K562 (cell line): ENCODE data around the gene USP37. TPM values are rescaled to one million over a fixed set of nuclear protein-coding genes. Genes with fewer than 3 reads are reported as not detected.
A peak's percentile ranks its signal among the peaks of the same experiment; 100 is the strongest.

ENCODE experiments used
- ATAC-seq: fragments of 200-7000 bp; cut with Tn5 transposase; 3 replicates; pipeline ENCODE4 v1.9.1; 2020; ENCODE audit warnings: moderate library complexity
- BruUV-seq: library from RNA; stranded (reverse); fragments of 400-500 nt; replicated peaks from 2 replicates; lab custom pipeline; 2021; lab: Mats Ljungman, UMichigan
- CTCF ChIA-PET: fragments of 300-600 bp; formaldehyde crosslinking; extraction: SDS; loops from one replicate; lab custom pipeline; 2021; ENCODE audit warnings: low intra/inter-chr PET ratio; lab: Yijun Ruan, JAX
- POLR2A ChIA-PET: fragments of 300-600, 350-650 bp; sonication (Branson Sonifier 250); formaldehyde crosslinking; extraction: SDS; loops from one replicate; lab custom pipeline; 2021; ENCODE audit warnings: antibody characterized with exemption, inconsistent platforms; lab: Yijun Ruan, JAX
- DNase-seq, 4 experiments: peaks; one replicate each; pipeline versions ENCODE4 v3.0.0 to v3.0.0-alpha.2; 2011 to 2018; ENCODE audit warnings: low spot score in 3 of 4, mixed read lengths in 3 of 4; ENCODE audit errors: extremely low read depth in 1 of 4
- FAIRE-seq: peaks from 2 replicates; lab custom pipeline; 2011; peaks lifted over from hg19 to GRCh38; lab: Jason Lieb, UNC
- H2AFZ ChIP-seq: 2 replicates; pipeline ENCODE4 v1.6.0; 2011; ENCODE audit warnings: low read depth, low read length, control low read depth, inconsistent platforms
- H3K27ac ChIP-seq: fragments of 200-600 bp; 3 replicates; pipeline ENCODE4 v1.8.0; 2011; ENCODE audit warnings: low read depth, mild to moderate bottlenecking, control low read depth, inconsistent platforms, low read length, moderate library complexity, mixed read lengths; ENCODE audit errors: extremely low read depth
- H3K27me3 ChIP-seq, 2 experiments: fragments of 300-600 bp in 1 of 2; 2 replicates in 1 of 2; 3 replicates in 1 of 2; pipeline versions ENCODE4 v1.6.0 to v1.8.0; 2011; ENCODE audit warnings: inconsistent platforms in 2 of 2, low read length in 2 of 2, mild to moderate bottlenecking in 1 of 2, mixed read lengths in 1 of 2, moderate library complexity in 1 of 2; ENCODE audit not compliant: control insufficient read depth in 2 of 2, insufficient read depth in 2 of 2
- H3K36me3 ChIP-seq: fragments of 300-600 bp; 3 replicates; pipeline ENCODE4 v1.8.0; 2011; ENCODE audit warnings: mild to moderate bottlenecking, low read length, inconsistent platforms; ENCODE audit not compliant: control insufficient read depth, insufficient read depth
- H3K4me1 ChIP-seq, 2 experiments: fragments of 200-600 bp in 1 of 2; replicated peaks in 1 of 2; 2 replicates in 1 of 2; 3 replicates in 1 of 2; pipeline versions ENCODE4 v1.5.1 to v1.8.0; 2011; ENCODE audit warnings: inconsistent platforms in 2 of 2, low read length in 2 of 2, mild to moderate bottlenecking in 1 of 2, mixed read lengths in 1 of 2, moderate library complexity in 1 of 2; ENCODE audit not compliant: control insufficient read depth in 2 of 2, insufficient read depth in 2 of 2
- H3K4me2 ChIP-seq: 2 replicates; pipeline ENCODE4 v1.6.1; 2011; ENCODE audit warnings: low read length, control low read depth, inconsistent platforms, mixed read lengths; ENCODE audit not compliant: insufficient read depth
- H3K4me3 ChIP-seq: fragments of 200-600 bp; sonication (generic), shearing (Covaris generic); 2 replicates; pipeline ENCODE4 v1.5.1; 2016; ENCODE audit warnings: control low read depth, inconsistent platforms
- H3K79me2 ChIP-seq: fragments of 200-600 bp; 3 replicates; pipeline ENCODE4 v1.8.0; 2011; ENCODE audit warnings: low read length, inconsistent platforms; ENCODE audit not compliant: control insufficient read depth, insufficient read depth
- H3K9ac ChIP-seq, 2 experiments: 2 replicates each; pipeline versions ENCODE4 v1.6.0 to v1.6.1; 2011; ENCODE audit warnings: low read depth in 2 of 2, low read length in 2 of 2, control low read depth in 1 of 2, inconsistent platforms in 1 of 2, mild to moderate bottlenecking in 1 of 2, mixed read lengths in 1 of 2; ENCODE audit not compliant: insufficient read depth in 1 of 2
- H3K9me1 ChIP-seq: one replicate; pipeline ENCODE4 v1.6.0; 2011; ENCODE audit warnings: inconsistent platforms, mild to moderate bottlenecking, low read length, moderate library complexity; ENCODE audit not compliant: control insufficient read depth, insufficient read depth
- H3K9me3 ChIP-seq: replicated peaks from 2 replicates; pipeline ENCODE4 v1.5.1; 2011; ENCODE audit warnings: low read depth, low read length, inconsistent platforms; ENCODE audit not compliant: control insufficient read depth, insufficient read depth
- H4K20me1 ChIP-seq: replicated peaks from 2 replicates; pipeline ENCODE4 v1.6.1; 2011; ENCODE audit warnings: low read length, inconsistent platforms, mixed read lengths; ENCODE audit not compliant: control insufficient read depth, insufficient read depth
- HES1 ChIP-seq: fragments of 450-650 bp; IDR thresholded peaks from 2 replicates; pipeline ENCODE4 v1.6.1; 2016; ENCODE audit warnings: low read depth, mild to moderate bottlenecking, moderate library complexity
- RNF2 ChIP-seq: sonication (generic); IDR thresholded peaks from 2 replicates; pipeline ENCODE4 v1.6.1; 2016
- ZNF121 ChIP-seq: sonication (generic); formaldehyde crosslinking; conservative IDR thresholded peaks from 2 replicates; pipeline ENCODE4 v1.8.0; 2022; ENCODE audit warnings: missing genetic modification reagents
- ZNF318 ChIP-seq, 2 experiments: fragments of 450-650 bp; IDR thresholded peaks; 2 replicates each; pipeline ENCODE4 v1.6.1; 2016; ENCODE audit warnings: mild to moderate bottlenecking in 2 of 2, borderline replicate concordance in 1 of 2, low read depth in 1 of 2, moderate library complexity in 1 of 2
- ZNF347 ChIP-seq: fragments of 450-650 bp; formaldehyde crosslinking; IDR thresholded peaks from 2 replicates; pipeline ENCODE4 v1.4.0; 2020; ENCODE audit warnings: low read depth, mild to moderate bottlenecking, moderate library complexity
- WGBS: fragments of 100-300 bp; shearing (Covaris generic); methylation state at CpG from one replicate; pipeline ENCODE4 v1.1.6; 2016; ENCODE audit warnings: low coverage, mixed read lengths; ENCODE audit not compliant: insufficient coverage; ENCODE audit errors: missing lambda C conversion rate; 5-methylcytosine and 5-hydroxymethylcytosine counted together
- in situ Hi-C: fragments of 300-500 bp; cut with MboI; formaldehyde crosslinking; loops from 4 replicates; pipeline ENCODE4 v1.15.0; 2018; ENCODE audit warnings: inconsistent platforms, mixed read lengths
- intact Hi-C: fragments of 100-400 bp; cut with micrococcal nuclease; formaldehyde crosslinking; loops from 2 replicates; pipeline ENCODE4 v1.14.2; 2022
- polyA plus RNA-seq, 8 experiments: library from polyadenylated mRNA; depleted of rRNA in 4 of 8; stranded (reverse) in 5 of 8; unstranded in 3 of 8; fragments of >200 nt; fragmentation: Nextera tagmentation in 2 of 8; fragmentation: Illumina TruSeq in 1 of 8; extraction: Ambion mirVana in 2 of 8; extraction: Trizol in 1 of 8; gene quantifications; 2 replicates each; pipeline versions ENCODE4 v1.2.1 to v1.2.3, GENCODE V29; 2011 to 2014; ENCODE audit warnings: inconsistent platforms in 1 of 8, missing spikeins in 1 of 8
- total RNA-seq, 7 experiments: library from RNA; depleted of rRNA in 6 of 7; stranded (reverse); fragments of >200 nt in 6 of 7; fragmentation: Illumina TruSeq in 2 of 7; extraction: Trizol in 2 of 7; gene quantifications; 2 replicates each; pipeline versions ENCODE4 v1.2.1 to v1.2.3, GENCODE V29; 2011 to 2021; ENCODE audit warnings: low replicate concordance in 1 of 7

Gene USP37
- total and polyA plus RNA-seq, 9 of the 15 experiments (the other 6 are each of a cell fraction or from before 2014, with no cell fraction given) = 2.0 to 14.2 (median 8.5) TPM

GRCh38 chr2:218403810-218404209, 164.3 kb downstream of the USP37 start:
- Histone ChIP-seq H3K4me2 (no peak overlapping the region), H3K9me3 (no peaks in the 10 kb centered on the region), H3K4me3 (no peak overlapping the region), H3K27ac (peak overlapping the region; percentile 33; the same call in 1 of the 3 replicates), H4K20me1 (no peaks in the 10 kb centered on the region), H3K79me2 (peaks cover 34% of the 10 kb centered on the region), H3K9ac (no peak overlapping the region; a peak in 1 of 4 replicates), H3K27me3 (no peaks in the 10 kb centered on the region), H3K9me1 (no peaks in the 10 kb centered on the region), H3K4me1 (peaks cover 29 to 82% of the 10 kb centered on the region in 2 experiments; a peak in 4 of 5 replicates), H2AFZ (no peak overlapping the region), H3K36me3 (peaks cover 46% of the 10 kb centered on the region; the same call in 2 of the 3 replicates)
- POLR2A ChIA-PET = interaction anchor here (0.9 to 2.8 kb wide), 2 partner anchors 10 to 118 kb away, joined by 3 to 7 read pairs; no protein-coding TSS in a partner anchor
- intact Hi-C loops = loop anchor here (10.0 kb wide), 1 partner anchor 241 kb away; no protein-coding TSS in a partner anchor
- in situ Hi-C loops = no loop called here
- CTCF ChIA-PET = no interaction called here
- 83% methylated on average over 5 of the region's 7 CpGs for WGBS
- TF ChIP-seq ZNF121 (CRISPR knock-in tag) (peak; percentile 47), HES1 (no peak), ZNF347 (CRISPR knock-in tag) (no peak), RNF2 (no peak), ZNF318 (IDR thresholded peaks at IDR 0.05; ENCODE audit: borderline replicate concordance in 1 of 2, low read depth in 1 of 2) (no peak)
- BruUV-seq = no TSS peak
- ATAC-seq = no peak
- FAIRE-seq = no peak
- DNase-seq = no peak
